ENCODE data around the gene SLC2A1.

GRCh38 chr1:42945164-42945563 lies 13.5 kb downstream of the SLC2A1 start:
- TF ChIP-seq POLR2A (IDR thresholded peaks at IDR 0.05) (no peak), CTCF (IDR thresholded peaks at IDR 0.05) (no peak)
